ENCODE results near the gene IL37.

IL37 gene

DNA sequence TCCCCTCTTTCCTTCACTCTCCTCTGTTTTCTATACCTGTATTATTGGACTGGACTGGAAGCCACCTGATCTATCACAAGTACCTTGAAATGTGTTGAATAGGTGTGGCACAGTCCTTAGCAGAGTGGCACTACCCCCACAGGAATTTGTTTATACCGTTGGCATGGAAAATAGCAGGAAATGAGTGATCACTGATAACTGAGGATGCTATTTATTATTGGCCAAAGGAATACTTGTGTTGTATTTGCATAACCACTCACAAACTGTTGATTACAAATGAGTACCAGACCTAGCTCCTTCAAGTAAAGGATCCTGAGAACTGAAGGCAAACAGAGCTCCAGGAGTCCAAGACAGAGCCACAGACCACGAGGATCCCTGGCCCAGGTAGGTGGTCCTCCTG is at the start of gene IL37:
Gene IL37, plus strand, starts transcription at position 301 of the 400 bp plus-strand sequence. CDS start 1,848 bp downstream, outside the sequence.
- no peak for DNase-seq (ENCODE audit: low read depth)
- no peak within 1 kb of the TSS for H3K4me3 ChIP-seq (ENCODE audit: low read length)
- TF ChIP-seq, protein P1, sequence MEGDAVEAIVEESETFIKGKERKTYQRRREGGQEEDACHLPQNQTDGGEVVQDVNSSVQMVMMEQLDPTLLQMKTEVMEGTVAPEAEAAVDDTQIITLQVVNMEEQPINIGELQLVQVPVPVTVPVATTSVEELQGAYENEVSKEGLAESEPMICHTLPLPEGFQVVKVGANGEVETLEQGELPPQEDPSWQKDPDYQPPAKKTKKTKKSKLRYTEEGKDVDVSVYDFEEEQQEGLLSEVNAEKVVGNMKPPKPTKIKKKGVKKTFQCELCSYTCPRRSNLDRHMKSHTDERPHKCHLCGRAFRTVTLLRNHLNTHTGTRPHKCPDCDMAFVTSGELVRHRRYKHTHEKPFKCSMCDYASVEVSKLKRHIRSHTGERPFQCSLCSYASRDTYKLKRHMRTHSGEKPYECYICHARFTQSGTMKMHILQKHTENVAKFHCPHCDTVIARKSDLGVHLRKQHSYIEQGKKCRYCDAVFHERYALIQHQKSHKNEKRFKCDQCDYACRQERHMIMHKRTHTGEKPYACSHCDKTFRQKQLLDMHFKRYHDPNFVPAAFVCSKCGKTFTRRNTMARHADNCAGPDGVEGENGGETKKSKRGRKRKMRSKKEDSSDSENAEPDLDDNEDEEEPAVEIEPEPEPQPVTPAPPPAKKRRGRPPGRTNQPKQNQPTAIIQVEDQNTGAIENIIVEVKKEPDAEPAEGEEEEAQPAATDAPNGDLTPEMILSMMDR (conservative IDR thresholded peaks at IDR 0.05; ENCODE audit: low read length): no peak

DNA sequence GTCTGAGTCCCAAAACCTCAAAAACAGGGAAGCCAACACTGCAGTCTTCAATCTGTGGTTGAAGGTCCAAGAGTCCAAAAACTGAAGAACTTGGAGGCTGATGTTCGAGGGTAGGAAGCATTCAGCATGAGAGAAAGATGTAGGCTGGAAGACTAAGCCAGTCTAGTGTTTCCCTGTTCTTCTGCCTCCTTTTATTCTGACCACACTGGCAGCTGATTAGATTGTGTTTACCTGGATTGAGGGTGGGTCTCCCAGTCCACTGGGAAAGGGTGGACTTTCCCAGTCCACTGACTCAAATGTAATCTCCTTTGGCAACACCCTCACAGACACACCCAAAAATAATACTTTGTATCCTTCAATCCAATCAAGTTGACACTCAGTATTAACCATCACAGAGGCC is 46.9 kb upstream of the IL37 start:
- no peak for DNase-seq (ENCODE audit: low read depth)
- TF ChIP-seq, protein P1 (conservative IDR thresholded peaks at IDR 0.05; ENCODE audit: low read length): no peak
- H3K4me3 ChIP-seq (ENCODE audit: low read length): no peak overlapping the region

GRCh38 chr2:112866128-112866835 is 44.7 kb upstream of the IL37 start:
- DNase-seq (ENCODE audit: low read depth): no peak
- no peak overlapping the region for H3K4me3 ChIP-seq (ENCODE audit: low read length)
- TF ChIP-seq, protein P1 (conservative IDR thresholded peaks at IDR 0.05; ENCODE audit: low read length): no peak

- no peak for DNase-seq (ENCODE audit: low read depth)
- TF ChIP-seq, protein P1 (conservative IDR thresholded peaks at IDR 0.05; ENCODE audit: low read length): no peak
- H3K4me3 ChIP-seq (ENCODE audit: low read length): no peak overlapping the region
These were observed 43.0 kb upstream of the IL37 start for GRCh38 chr2:112867701-112868631.

- DNase-seq (ENCODE audit: low read depth): peak; percentile 87
- no peak overlapping the region for H3K4me3 ChIP-seq (ENCODE audit: low read length)
- TF ChIP-seq, protein P1 (conservative IDR thresholded peaks at IDR 0.05; ENCODE audit: low read length): no peak
These were observed 41.6 kb upstream of the IL37 start for GRCh38 chr2:112869258-112869842.

- no peak overlapping the region for H3K4me3 ChIP-seq (ENCODE audit: low read length)
- DNase-seq (ENCODE audit: low read depth): no peak
- TF ChIP-seq, protein P1 (conservative IDR thresholded peaks at IDR 0.05; ENCODE audit: low read length): no peak
These were observed 39.8 kb upstream of the IL37 start for GRCh38 chr2:112870841-112871835.
